Keratinocyte (primary cell): ENCODE results near the gene CENPP.

Source experiments
- EZH2 ChIP-seq: IDR thresholded peaks from one replicate; pipeline ENCODE4 v1.6.1; 2012; ENCODE audit warnings: inconsistent platforms, mild to moderate bottlenecking, low read length, moderate library complexity
- TF ChIP-seq, protein P1 (sequence below), 3 experiments: IDR thresholded peaks in 1 of 3; conservative IDR thresholded peaks in 1 of 3; optimal IDR thresholded peaks in 1 of 3; 2 replicates in 2 of 3; 3 replicates in 1 of 3; pipeline versions ENCODE3 to v1.5.1; 2011; ENCODE audit warnings: low read length in 3 of 3, mild to moderate bottlenecking in 3 of 3, moderate library complexity in 2 of 3, control low read depth in 1 of 3, inconsistent platforms in 1 of 3; ENCODE audit not compliant: insufficient read depth in 2 of 3; ENCODE audit errors: extremely low read depth in 1 of 3

DNA sequence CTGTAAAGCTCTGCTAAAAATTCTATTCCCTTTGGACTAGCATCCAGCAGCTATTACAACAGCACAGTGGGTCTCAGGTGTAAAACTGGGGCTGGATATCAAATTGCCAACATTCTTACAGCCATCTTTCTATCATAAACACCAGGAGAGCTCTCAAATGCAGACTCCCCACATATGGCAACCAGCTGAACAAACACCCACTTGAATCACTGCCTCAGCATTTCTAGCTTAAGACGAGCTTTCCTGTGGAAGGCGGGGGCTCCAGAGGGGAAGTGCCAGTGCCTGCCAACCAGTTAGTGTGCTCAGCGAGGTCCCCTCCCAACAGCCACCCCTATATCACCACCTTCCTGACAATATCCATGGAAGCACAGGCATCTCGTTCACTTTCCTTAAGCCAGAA, 282.0 kb downstream of the CENPP start:
- TF ChIP-seq, protein P1, sequence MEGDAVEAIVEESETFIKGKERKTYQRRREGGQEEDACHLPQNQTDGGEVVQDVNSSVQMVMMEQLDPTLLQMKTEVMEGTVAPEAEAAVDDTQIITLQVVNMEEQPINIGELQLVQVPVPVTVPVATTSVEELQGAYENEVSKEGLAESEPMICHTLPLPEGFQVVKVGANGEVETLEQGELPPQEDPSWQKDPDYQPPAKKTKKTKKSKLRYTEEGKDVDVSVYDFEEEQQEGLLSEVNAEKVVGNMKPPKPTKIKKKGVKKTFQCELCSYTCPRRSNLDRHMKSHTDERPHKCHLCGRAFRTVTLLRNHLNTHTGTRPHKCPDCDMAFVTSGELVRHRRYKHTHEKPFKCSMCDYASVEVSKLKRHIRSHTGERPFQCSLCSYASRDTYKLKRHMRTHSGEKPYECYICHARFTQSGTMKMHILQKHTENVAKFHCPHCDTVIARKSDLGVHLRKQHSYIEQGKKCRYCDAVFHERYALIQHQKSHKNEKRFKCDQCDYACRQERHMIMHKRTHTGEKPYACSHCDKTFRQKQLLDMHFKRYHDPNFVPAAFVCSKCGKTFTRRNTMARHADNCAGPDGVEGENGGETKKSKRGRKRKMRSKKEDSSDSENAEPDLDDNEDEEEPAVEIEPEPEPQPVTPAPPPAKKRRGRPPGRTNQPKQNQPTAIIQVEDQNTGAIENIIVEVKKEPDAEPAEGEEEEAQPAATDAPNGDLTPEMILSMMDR (optimal IDR thresholded peaks at IDR 0.05 in 1 of 3, IDR thresholded peaks at IDR 0.05 in 1 of 3, conservative IDR thresholded peaks at IDR 0.05 in 1 of 3; ENCODE audit: extremely low read depth in 1 of 3, insufficient read depth in 2 of 3, low read length in 3 of 3), result no peak
- TF ChIP-seq EZH2, result no peak
